Thyroid gland (tissue), 4 donors: ENCODE results near the gene KLKB1.

Source experiments
- CTCF ChIP-seq, 6 experiments: fragments of 200-600 bp in 3 of 6; fragments of 450-650 bp in 3 of 6; sonication (generic) in 3 of 6; IDR thresholded peaks; one replicate each; pipeline ENCODE4 v1.5.1; 2016 to 2019; ENCODE audit warnings: antibody characterized with exemption in 6 of 6, mild to moderate bottlenecking in 2 of 6, inconsistent platforms in 1 of 6, moderate library complexity in 1 of 6
- POLR2A ChIP-seq, 2 donors: fragments of 450-650 bp; IDR thresholded peaks; one replicate each; pipeline ENCODE4 v1.6.1; 2017; ENCODE audit warnings: antibody characterized with exemption in 2 of 2, mild to moderate bottlenecking in 2 of 2, moderate library complexity in 1 of 2

- TF ChIP-seq CTCF (IDR thresholded peaks at IDR 0.05) = no peak
- TF ChIP-seq POLR2A (IDR thresholded peaks at IDR 0.05) = no peak
These were observed 7.1 kb downstream of the KLKB1 start for GRCh38 chr4:186234367-186234766.
